DND-41 (cell line): ENCODE measurements around the gene POLR1H.

ENCODE experiments used
- CTCF ChIP-seq: IDR thresholded peaks from 2 replicates; pipeline ENCODE4 v1.5.1; 2012; ENCODE audit warnings: borderline replicate concordance, low read length, moderate library complexity, mild to moderate bottlenecking; ENCODE audit not compliant: poor library complexity, severe bottlenecking; ENCODE audit errors: extremely low read depth
- EZH2 ChIP-seq: IDR thresholded peaks from 3 replicates; pipeline ENCODE4 v1.6.1; 2012; ENCODE audit warnings: borderline replicate concordance, low read depth, mild to moderate bottlenecking, moderate library complexity, low read length, inconsistent platforms; ENCODE audit not compliant: severe bottlenecking

GRCh38 chr6:30071081-30071818 lies 10.2 kb downstream of the POLR1H start:
- TF ChIP-seq CTCF (no peak), EZH2 (no peak)
